HepG2 (cell line): Measurements from ENCODE around the gene GLYATL1B. TPM values are rescaled to one million over a fixed set of nuclear protein-coding genes. Genes with fewer than 3 reads are reported as not detected.
"Not testable (repeated sequence)": the region's sequence is repeated elsewhere in the genome, so short reads cannot be mapped to it uniquely, and the experiment has no call there.

Experiments
- ATAC-seq: fragments of 200-7000 bp; cut with Tn5 transposase; 3 replicates; pipeline ENCODE4 v1.9.1; 2020; ENCODE audit warnings: mild to moderate bottlenecking, moderate library complexity
- BruUV-seq: library from RNA; stranded (reverse); fragments of 400-500 nt; replicated peaks from 2 replicates; lab custom pipeline; 2021; lab: Mats Ljungman, UMichigan
- CTCF ChIA-PET: fragments of 300-600 bp; formaldehyde crosslinking; extraction: SDS; loops from one replicate; lab custom pipeline; 2021; ENCODE audit warnings: low total read pairs, inconsistent platforms, low intra/inter-chr PET ratio; lab: Yijun Ruan, JAX
- POLR2A ChIA-PET: fragments of 350-600 bp; sonication (Branson Sonifier 250); formaldehyde crosslinking; loops from one replicate; lab custom pipeline; 2020; ENCODE audit warnings: antibody characterized with exemption, inconsistent platforms; lab: Yijun Ruan, JAX
- DNase-seq: peaks from one replicate; pipeline ENCODE4 v3.0.0-alpha.2; 2015; ENCODE audit warnings: low spot score
- FAIRE-seq: peaks from 3 replicates; lab custom pipeline; 2011; peaks lifted over from hg19 to GRCh38; lab: Jason Lieb, UNC
- H2AFZ ChIP-seq: one replicate; pipeline ENCODE4 v1.6.1; 2011; ENCODE audit warnings: low read length, inconsistent platforms
- H3K27ac ChIP-seq: fragments of 300-600 bp; 3 replicates; pipeline ENCODE4 v1.8.0; 2011; ENCODE audit warnings: mixed run types, mild to moderate bottlenecking, mixed read lengths, low read length, inconsistent platforms; ENCODE audit not compliant: insufficient read depth; ENCODE audit errors: extremely low read length
- H3K27me3 ChIP-seq, 2 experiments: fragments of 200-600 bp in 1 of 2; 2 replicates in 1 of 2; 3 replicates in 1 of 2; pipeline versions ENCODE4 v1.6.0 to v1.8.0; 2011; ENCODE audit warnings: low read length in 2 of 2, mild to moderate bottlenecking in 2 of 2, moderate library complexity in 2 of 2, inconsistent platforms in 1 of 2; ENCODE audit not compliant: insufficient read depth in 2 of 2, control insufficient read depth in 1 of 2
- H3K36me3 ChIP-seq, 2 experiments: fragments of 200-600 bp in 1 of 2; replicated peaks in 1 of 2; 2 replicates in 1 of 2; 3 replicates in 1 of 2; pipeline versions ENCODE4 v1.5.1 to v1.8.0; 2011; ENCODE audit warnings: low read length in 2 of 2, inconsistent platforms in 1 of 2; ENCODE audit not compliant: insufficient read depth in 2 of 2, control insufficient read depth in 1 of 2
- H3K4me1 ChIP-seq: 2 replicates; pipeline ENCODE4 v1.5.1; 2012; ENCODE audit warnings: low read length, inconsistent platforms; ENCODE audit not compliant: insufficient read depth
- H3K4me2 ChIP-seq: 2 replicates; pipeline ENCODE4 v1.6.0; 2011; ENCODE audit warnings: low read depth, low read length, inconsistent platforms
- H3K4me3 ChIP-seq, 3 experiments: fragments of 200-600 bp in 1 of 3; sonication (generic), shearing (Covaris generic) in 1 of 3; replicated peaks in 1 of 3; 2 replicates each; pipeline ENCODE4 v1.5.1; 2011 to 2016; ENCODE audit warnings: low read length in 3 of 3, inconsistent platforms in 2 of 3, low read depth in 2 of 3, mild to moderate bottlenecking in 2 of 3, control low read depth in 1 of 3, mixed read lengths in 1 of 3; ENCODE audit not compliant: insufficient read depth in 1 of 3
- H3K79me2 ChIP-seq: one replicate; pipeline ENCODE4 v1.6.1; 2011; ENCODE audit warnings: low read length, inconsistent platforms; ENCODE audit not compliant: insufficient read depth
- H3K9ac ChIP-seq: 2 replicates; pipeline ENCODE4 v1.6.0; 2011; ENCODE audit warnings: mild to moderate bottlenecking, low read depth, low read length, inconsistent platforms; ENCODE audit not compliant: insufficient read depth
- H3K9me3 ChIP-seq: 2 replicates; pipeline ENCODE4 v1.5.1; 2012; ENCODE audit warnings: mild to moderate bottlenecking, low read length
- H4K20me1 ChIP-seq: 2 replicates; pipeline ENCODE4 v1.6.0; 2011; ENCODE audit warnings: inconsistent platforms, mild to moderate bottlenecking, low read length, moderate library complexity; ENCODE audit not compliant: insufficient read depth
- AHDC1 ChIP-seq: sonication (generic); formaldehyde crosslinking; IDR thresholded peaks from 2 replicates; pipeline ENCODE4 v1.5.1; 2020; ENCODE audit warnings: mild to moderate bottlenecking, missing genetic modification reagents, borderline replicate concordance
- SMC3 ChIP-seq: IDR thresholded peaks from 2 replicates; pipeline ENCODE4 v1.6.1; 2011; ENCODE audit warnings: low read length, improper control_type of control experiment
- STAG1 ChIP-seq: sonication (generic); formaldehyde crosslinking; IDR thresholded peaks from 2 replicates; pipeline ENCODE4 v1.4.0; 2020; ENCODE audit warnings: missing genetic modification reagents
- WGBS: methylation state at CpG from one replicate; pipeline ENCODE4 v1.1.6; 2017; ENCODE audit warnings: low lambda C conversion rate; 5-methylcytosine and 5-hydroxymethylcytosine counted together
- in situ Hi-C: cut with HindIII; loops from 2 replicates; pipeline ENCODE4 v1.10.0; 2017; ENCODE audit warnings: low pct_unique_long_range_greater_than_20kb; ENCODE audit not compliant: extremely low pct_ligation_motif_present
- intact Hi-C: fragments of 100-400 bp; cut with micrococcal nuclease; formaldehyde crosslinking; loops from one replicate; pipeline ENCODE4 v1.10.0; 2022; ENCODE audit not compliant: unreplicated experiment
- polyA plus RNA-seq, 8 experiments: library from polyadenylated mRNA; depleted of rRNA in 3 of 8; stranded (reverse) in 7 of 8; unstranded in 1 of 8; fragments of >200 nt; fragmentation: Illumina TruSeq in 4 of 8; extraction: Trizol in 4 of 8; gene quantifications; 2 replicates each; pipeline versions ENCODE4 v1.2.1 to v1.2.3, GENCODE V29; 2011 to 2016; ENCODE audit warnings: low read depth in 4 of 8, missing spikeins in 1 of 8, mixed read lengths in 1 of 8; ENCODE audit not compliant: insufficient read depth in 1 of 8
- total RNA-seq, 5 experiments: library from RNA; depleted of rRNA; stranded (reverse); fragments of >200 nt; fragmentation: Illumina TruSeq; extraction: Trizol; gene quantifications; 2 replicates each; pipeline ENCODE4 v1.2.3, GENCODE V29; 2016; ENCODE audit warnings: low read depth in 1 of 5
- TF ChIP-seq, protein P1 (sequence below): sonication (generic); formaldehyde crosslinking; IDR thresholded peaks from 2 replicates; pipeline ENCODE4 v1.5.0; 2020; ENCODE audit warnings: mild to moderate bottlenecking, missing genetic modification reagents, moderate library complexity

The GLYATL1B gene
- total and polyA plus RNA-seq, 2 of the 13 experiments (the other 11 are each of a cell fraction or from before 2014, with no cell fraction given), result not detected

- in situ Hi-C loops (loop anchor here (5.0 kb wide), 1 partner anchor 40 kb away; no protein-coding TSS in a partner anchor), intact Hi-C loops (loop anchor here (1.0 kb wide), 2 partner anchors 39 to 61 kb away; no protein-coding TSS in a partner anchor)
- ATAC-seq (peak; percentile 77), DNase-seq (peak; percentile 60), FAIRE-seq (peak; percentile 60)
- Histone ChIP-seq H3K9ac (no peak overlapping the region), H3K4me3 (no peak overlapping the region), H3K36me3 (no peaks in the 10 kb centered on the region), H3K27me3 (no peaks in the 10 kb centered on the region), H3K4me1 (no peaks in the 10 kb centered on the region), H3K9me3 (no peaks in the 10 kb centered on the region), H2AFZ (no peak overlapping the region), H4K20me1 (no peaks in the 10 kb centered on the region), H3K79me2 (no peaks in the 10 kb centered on the region), H3K27ac (no peak overlapping the region), H3K4me2 (no peak overlapping the region)
- POLR2A ChIA-PET, result no interaction called here
- no TSS peak for BruUV-seq
- CTCF ChIA-PET, result interaction anchor here (0.7 to 3.9 kb wide), 3 partner anchors 37 to 61 kb away, joined by 3 to 42 read pairs (median 18); no protein-coding TSS in a partner anchor
- TF ChIP-seq AHDC1 (CRISPR knock-in tag) (no peak), STAG1 (CRISPR knock-in tag) (peak; percentile 45), SMC3 (peak; percentile 77)
- TF ChIP-seq, protein P1, sequence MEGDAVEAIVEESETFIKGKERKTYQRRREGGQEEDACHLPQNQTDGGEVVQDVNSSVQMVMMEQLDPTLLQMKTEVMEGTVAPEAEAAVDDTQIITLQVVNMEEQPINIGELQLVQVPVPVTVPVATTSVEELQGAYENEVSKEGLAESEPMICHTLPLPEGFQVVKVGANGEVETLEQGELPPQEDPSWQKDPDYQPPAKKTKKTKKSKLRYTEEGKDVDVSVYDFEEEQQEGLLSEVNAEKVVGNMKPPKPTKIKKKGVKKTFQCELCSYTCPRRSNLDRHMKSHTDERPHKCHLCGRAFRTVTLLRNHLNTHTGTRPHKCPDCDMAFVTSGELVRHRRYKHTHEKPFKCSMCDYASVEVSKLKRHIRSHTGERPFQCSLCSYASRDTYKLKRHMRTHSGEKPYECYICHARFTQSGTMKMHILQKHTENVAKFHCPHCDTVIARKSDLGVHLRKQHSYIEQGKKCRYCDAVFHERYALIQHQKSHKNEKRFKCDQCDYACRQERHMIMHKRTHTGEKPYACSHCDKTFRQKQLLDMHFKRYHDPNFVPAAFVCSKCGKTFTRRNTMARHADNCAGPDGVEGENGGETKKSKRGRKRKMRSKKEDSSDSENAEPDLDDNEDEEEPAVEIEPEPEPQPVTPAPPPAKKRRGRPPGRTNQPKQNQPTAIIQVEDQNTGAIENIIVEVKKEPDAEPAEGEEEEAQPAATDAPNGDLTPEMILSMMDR, result peak; percentile 73
- 75% methylated on average over 5 of the region's 5 CpGs for WGBS
Observed at GRCh38 chr11:59097113-59097708, 11.1 kb downstream of the GLYATL1B start.

GRCh38 chr11:59097938-59098337 lies 11.8 kb downstream of the GLYATL1B start:
- in situ Hi-C loops, result loop anchor here (5.0 kb wide), 1 partner anchor 39 kb away; no protein-coding TSS in a partner anchor
- CTCF ChIA-PET, result interaction anchor here (2.1 to 3.9 kb wide), 2 partner anchors 38 to 60 kb away, joined by 18 to 42 read pairs; no protein-coding TSS in a partner anchor
- H3K79me2 ChIP-seq, H2AFZ ChIP-seq, FAIRE-seq, H3K27ac ChIP-seq, H3K27me3 ChIP-seq, H3K4me1 ChIP-seq, ATAC-seq, DNase-seq, H4K20me1 ChIP-seq, H3K9me3 ChIP-seq, BruUV-seq, POLR2A ChIA-PET, H3K9ac ChIP-seq, H3K4me2 ChIP-seq, H3K4me3 ChIP-seq, H3K36me3 ChIP-seq: not testable (repeated sequence)
- intact Hi-C loops, result loop anchor here (1.0 kb wide), 2 partner anchors 38 to 60 kb away; no protein-coding TSS in a partner anchor
- 50% methylated on average over 8 of the region's 8 CpGs for WGBS
